Right lobe of liver (tissue), 6 donors: ENCODE results near the gene MMD2. TPM values are rescaled to one million over a fixed set of nuclear protein-coding genes. Genes with fewer than 3 reads are reported as not detected.

ENCODE experiments used
- ATAC-seq, 4 donors: fragments of 200-7000 bp; cut with Tn5 transposase; one replicate each; pipeline ENCODE4 v1.9.1; 2020; ENCODE audit warnings: mild to moderate bottlenecking in 4 of 4, moderate library complexity in 4 of 4
- DNase-seq, 3 donors: peaks; one replicate each; pipeline ENCODE4 v3.0.0-alpha.2; 2020
- H3K27ac ChIP-seq, 3 donors: fragments of 200-600 bp; one replicate each; pipeline ENCODE4 v1.8.0; 2022
- H3K27me3 ChIP-seq, 2 donors: fragments of 200-600 bp; one replicate each; pipeline ENCODE4 v1.8.0; 2022
- H3K36me3 ChIP-seq, 4 donors: fragments of 200-600 bp; sonication (generic) in 1 of 4; one replicate each; pipeline versions ENCODE4 v1.5.1 to v1.8.0; 2017 to 2022; ENCODE audit warnings: control low read depth in 1 of 4
- H3K4me1 ChIP-seq, 4 donors: fragments of 200-600 bp; sonication (generic) in 1 of 4; one replicate each; pipeline versions ENCODE4 v1.5.1 to v1.8.0; 2017 to 2022; ENCODE audit warnings: control low read depth in 1 of 4
- H3K4me3 ChIP-seq, 3 donors: fragments of 200-600 bp; one replicate each; pipeline ENCODE4 v1.8.0; 2022
- H3K9me3 ChIP-seq, 4 donors: fragments of 200-600 bp; sonication (generic) in 1 of 4; one replicate each; pipeline versions ENCODE4 v1.5.1 to v1.8.0; 2017 to 2022; ENCODE audit warnings: control low read depth in 1 of 4
- CTCF ChIP-seq, 4 donors: fragments of 200-600 bp in 3 of 4; fragments of 450-650 bp in 1 of 4; IDR thresholded peaks; one replicate each; pipeline versions ENCODE4 v1.5.1 to v1.8.0; 2016 to 2022; ENCODE audit warnings: antibody characterized with exemption in 4 of 4, mild to moderate bottlenecking in 2 of 4
- POLR2A ChIP-seq: fragments of 450-650 bp; IDR thresholded peaks from one replicate; pipeline ENCODE4 v1.6.1; 2017; ENCODE audit warnings: antibody characterized with exemption, mild to moderate bottlenecking
- WGBS: methylation state at CpG from one replicate; pipeline ENCODE4 v1.1.6; 2018; ENCODE audit warnings: low coverage, low lambda C conversion rate; ENCODE audit not compliant: insufficient coverage; ENCODE audit errors: missing lambda C conversion rate; 5-methylcytosine and 5-hydroxymethylcytosine counted together
- intact Hi-C, 2 donors: fragments of 100-400 bp; cut with DNase I; formaldehyde crosslinking; loops; one replicate each; pipeline versions ENCODE4 v1.11.2 to v1.14.1; 2022
- total RNA-seq, 6 experiments: library from RNA; depleted of rRNA in 2 of 6; stranded (reverse); fragments of >200 nt in 2 of 6; fragmentation: NEBNext Ultra II Directional in 3 of 6; extraction: Animal tissue kit (Norgen Biotek cat#: 25700) in 3 of 6; gene quantifications; one replicate each; pipeline versions ENCODE4 v1.1.0 to v1.2.4, GENCODE V29; 2016 to 2023
- donor health status: DM: no; HTN: yes; CAD: no.
- donor health status: DM: no; HTN: no; CAD: no.
- donor health status: DM: no; HTN: no; CAD: no.
- donor health status: DM: no; HTN: yes; CAD: no.
- donor health status: DM: no; HTN: yes; CAD: no.

MMD2 gene
- total RNA-seq, 6 experiments from 2014 or later: not detected

- Histone ChIP-seq H3K36me3 (no peaks in the 10 kb centered on the region), H3K4me3 (no peak overlapping the region), H3K27me3 (no peaks in the 10 kb centered on the region), H3K4me1 (no peaks in the 10 kb centered on the region), H3K27ac (no peak overlapping the region), H3K9me3 (no peaks in the 10 kb centered on the region)
- DNase-seq (no peak), ATAC-seq (peak in 1 of 4 donors; percentile 22)
- 85% methylated on average over 12 of the region's 26 CpGs for WGBS
- intact Hi-C loops: no loop called here
- TF ChIP-seq CTCF (IDR thresholded peaks at IDR 0.05): no peak
- no peak for TF ChIP-seq POLR2A
Measured at GRCh38 chr7:4939971-4940728, 18.8 kb downstream of the MMD2 start.

- Histone ChIP-seq H3K27me3 (no peaks in the 10 kb centered on the region), H3K36me3 (no peaks in the 10 kb centered on the region), H3K4me3 (no peak overlapping the region), H3K27ac (no peak overlapping the region), H3K9me3 (no peaks in the 10 kb centered on the region), H3K4me1 (no peaks in the 10 kb centered on the region)
- 65% methylated on average over 7 of the region's 7 CpGs for WGBS
- intact Hi-C loops: no loop called here
- no peak for ATAC-seq
- TF ChIP-seq CTCF (IDR thresholded peaks at IDR 0.05) (no peak), POLR2A (no peak)
- no peak for DNase-seq
Measured at GRCh38 chr7:4937411-4937810, 21.6 kb downstream of the MMD2 start.

- intact Hi-C loops: no loop called here
- DNase-seq: no peak
- no peak overlapping the region for H3K4me3 ChIP-seq
- H3K36me3 ChIP-seq: no peaks in the 10 kb centered on the region
- no peaks in the 10 kb centered on the region for H3K4me1 ChIP-seq
- no peak for ATAC-seq
- TF ChIP-seq CTCF (IDR thresholded peaks at IDR 0.05): no peak
- no peak for TF ChIP-seq POLR2A
- H3K27me3 ChIP-seq: no peaks in the 10 kb centered on the region
- H3K9me3 ChIP-seq: no peaks in the 10 kb centered on the region
- no peak overlapping the region for H3K27ac ChIP-seq
- WGBS: 74% methylated on average over 13 of the region's 15 CpGs
Measured at GRCh38 chr7:4934419-4935025, 24.5 kb downstream of the MMD2 start.

GRCh38 chr7:4931943-4932342 lies 27.0 kb downstream of the MMD2 start:
- WGBS: 44% methylated on average over 6 of the region's 12 CpGs
- H3K27ac ChIP-seq: no peak overlapping the region

More at GRCh38 chr7:4931943-4932342, 27.0 kb downstream of the MMD2 start:
- intact Hi-C loops: no loop called here
- Histone ChIP-seq H3K4me1 (no peaks in the 10 kb centered on the region), H3K9me3 (no peaks in the 10 kb centered on the region), H3K36me3 (no peaks in the 10 kb centered on the region), H3K27me3 (no peaks in the 10 kb centered on the region), H3K4me3 (no peak overlapping the region)
- ATAC-seq (no peak), DNase-seq (no peak)
- TF ChIP-seq POLR2A: no peak
- TF ChIP-seq CTCF (IDR thresholded peaks at IDR 0.05): no peak
